Posterior vena cava (tissue), 2 donors: ENCODE results near the gene INSL4. TPM values are rescaled to one million over a fixed set of nuclear protein-coding genes. Genes with fewer than 3 reads are reported as not detected.

ENCODE experiments used
- total RNA-seq, 2 donors: library from RNA; stranded (reverse); fragmentation: NEBNext Ultra II Directional; extraction: Animal tissue kit (Norgen Biotek cat#: 25700); gene quantifications; one replicate each; pipeline ENCODE4 v1.2.1, GENCODE V29; 2021
- donor health status: DM: yes; HTN: yes; CAD: no.
- donor health status: DM: yes; HTN: yes; CAD: no.

INSL4 gene
- total RNA-seq, 2 donors from 2014 or later = not detected

Other genes starting within 250 kb of the INSL4 start
- gene JAK2, start 246.1 kb upstream of the INSL4 start, total RNA-seq = 10 to 100 TPM; 65.8 to 67.2 TPM
- not detected for gene INSL6, start 45.8 kb upstream of the INSL4 start, total RNA-seq
- gene RLN2, start 73.3 kb downstream of the INSL4 start, total RNA-seq = not detected
- not detected for gene RLN1, start 108.5 kb downstream of the INSL4 start, total RNA-seq
- gene PLGRKT, start 206.5 kb downstream of the INSL4 start, total RNA-seq = 10 to 100 TPM; 19.8 to 27.6 TPM
- gene CD274, start 219.1 kb downstream of the INSL4 start, total RNA-seq = 1 to 10 TPM; 3.1 to 3.5 TPM